Measurements from ENCODE around the gene DHRS12.

GRCh38 chr13:51839711-51840540 lies 36.0 kb upstream of the DHRS12 start:
- TF ChIP-seq POLR2A (IDR thresholded peaks at IDR 0.05) (no peak), CTCF (IDR thresholded peaks at IDR 0.05) (no peak)

All from adrenal gland (tissue), 5 donors.